Measurements from ENCODE around the gene CRYGB.
"Not testable (repeated sequence)": the region's sequence is repeated elsewhere in the genome, so short reads cannot be mapped to it uniquely, and the experiment has no call there.

GRCh38 chr2:208098701-208099100, 47.3 kb downstream of the CRYGB start:
- not testable (repeated sequence) for TF ChIP-seq CTCF (IDR thresholded peaks at IDR 0.05; ENCODE audit: extremely low read depth in 1 of 2, insufficient read depth in 1 of 2, low read depth in 1 of 2, low read length in 2 of 2); MYC (IDR thresholded peaks at IDR 0.05; ENCODE audit: low read depth, low read length); POLR2AphosphoS5 (IDR thresholded peaks at IDR 0.05; ENCODE audit: insufficient read depth, low read depth, low read length); MAX (IDR thresholded peaks at IDR 0.05; ENCODE audit: insufficient read depth, insufficient read length); POLR2A (IDR thresholded peaks at IDR 0.05; ENCODE audit: low read depth, low read length); JUN (IDR thresholded peaks at IDR 0.05; ENCODE audit: borderline replicate concordance, insufficient read depth, insufficient read length, low read depth); EZH2 (IDR thresholded peaks at IDR 0.05; ENCODE audit: borderline replicate concordance, low read depth, low read length, severe bottlenecking); FOS (IDR thresholded peaks at IDR 0.05; ENCODE audit: borderline replicate concordance, insufficient read depth, low read length); GATA2 (IDR thresholded peaks at IDR 0.05; ENCODE audit: insufficient read depth, insufficient read length, low read depth, low read length)

Data from endothelial cell of umbilical vein (primary cell).